Stimulated activated CD4-positive, alpha-beta T cell treated with anti-CD3 and anti-CD28 coated beads, TNF-alpha, amount 100 ng/mL, for 48 hours (primary cell): ENCODE data around the gene DAAM2.

Source experiments
- DNase-seq, 3 donors: peaks; one replicate each; pipeline ENCODE4 v3.0.0-alpha.2; 2020; ENCODE audit warnings: low read depth in 3 of 3

The DAAM2 gene

GRCh38 chr6:39791850-39792539 lies at the start of gene DAAM2:
Gene DAAM2, plus strand, starts transcription at chr6:39792376. Its CDS starts 63,927 bp downstream, at chr6:39856303.
- DNase-seq = no peak

GRCh38 chr6:39746795-39747194 lies 45.4 kb upstream of the DAAM2 start:
- DNase-seq = no peak

GRCh38 chr6:39752835-39753724 lies 39.1 kb upstream of the DAAM2 start:
- DNase-seq = no peak

GRCh38 chr6:39753725-39754045 lies 38.5 kb upstream of the DAAM2 start:
- no peak for DNase-seq

- no peak for DNase-seq
These were observed 37.6 kb upstream of the DAAM2 start for GRCh38 chr6:39754514-39755115.

- no peak for DNase-seq
These were observed 36.9 kb upstream of the DAAM2 start for GRCh38 chr6:39755231-39755630.

GRCh38 chr6:39756582-39756981 lies 35.6 kb upstream of the DAAM2 start:
- DNase-seq = no peak

- no peak for DNase-seq
These were observed 33.1 kb upstream of the DAAM2 start for GRCh38 chr6:39758905-39759605.

- DNase-seq = no peak
These were observed 31.8 kb upstream of the DAAM2 start for GRCh38 chr6:39760226-39760952.

- DNase-seq = no peak
These were observed 26.6 kb upstream of the DAAM2 start for GRCh38 chr6:39765508-39766065.

- DNase-seq = no peak
These were observed 23.2 kb upstream of the DAAM2 start for GRCh38 chr6:39769012-39769411.

GRCh38 chr6:39770446-39770845 lies 21.7 kb upstream of the DAAM2 start:
- no peak for DNase-seq

- DNase-seq = no peak
These were observed 19.5 kb upstream of the DAAM2 start for GRCh38 chr6:39772559-39773273.

GRCh38 chr6:39773782-39774181 lies 18.4 kb upstream of the DAAM2 start:
- no peak for DNase-seq

GRCh38 chr6:39776581-39776980 lies 15.6 kb upstream of the DAAM2 start:
- DNase-seq = no peak

- DNase-seq = no peak
These were observed 15.0 kb upstream of the DAAM2 start for GRCh38 chr6:39777218-39777617.

GRCh38 chr6:39777661-39778060 lies 14.5 kb upstream of the DAAM2 start:
- no peak for DNase-seq

GRCh38 chr6:39778581-39779255 lies 13.5 kb upstream of the DAAM2 start:
- no peak for DNase-seq

- no peak for DNase-seq
These were observed 6.9 kb upstream of the DAAM2 start for GRCh38 chr6:39785281-39785680.

- no peak for DNase-seq
These were observed 5.5 kb upstream of the DAAM2 start for GRCh38 chr6:39786649-39787048.
